AG10803 (cell line): Measurements from ENCODE around the gene OR10A5.
"Not testable (repeated sequence)": the region's sequence is repeated elsewhere in the genome, so short reads cannot be mapped to it uniquely, and the experiment has no call there.

Experiments
- DNase-seq: peaks from one replicate; pipeline ENCODE4 v3.0.0; 2010; ENCODE audit warnings: low read depth
- H3K4me3 ChIP-seq: 2 replicates; pipeline ENCODE4 v1.5.1; 2011; ENCODE audit warnings: mild to moderate bottlenecking, low read length, control low read depth
- CTCF ChIP-seq: conservative IDR thresholded peaks from 2 replicates; pipeline ENCODE4 v1.5.1; 2011; ENCODE audit warnings: mild to moderate bottlenecking, low read length, control low read depth, inconsistent platforms

Gene OR10A5

GRCh38 chr11:6845383-6845782 is at the start of gene OR10A5:
TSS of gene OR10A5 (plus strand) at chr11:6845683. CDS start at chr11:6845683, 0 bp downstream.
- H3K4me3 ChIP-seq = no peak within 1 kb of the TSS
- no peak for TF ChIP-seq CTCF
- DNase-seq = no peak

- no peak within 1 kb of the TSS for H3K4me3 ChIP-seq
- no peak for DNase-seq
- TF ChIP-seq CTCF = no peak
Observed at GRCh38 chr11:6799402-6799801, 46.1 kb upstream of the OR10A5 start, which contains the start of gene OR6A2. TSS of gene OR6A2 (minus strand) at chr11:6799689. CDS start at chr11:6795708, 3,981 bp downstream.

GRCh38 chr11:6801075-6801474 is 44.4 kb upstream of the OR10A5 start:
- not testable (repeated sequence) for DNase-seq, H3K4me3 ChIP-seq

- no peak overlapping the region for H3K4me3 ChIP-seq
- peak; percentile 98 for TF ChIP-seq CTCF
- peak; percentile 38 for DNase-seq
Observed at GRCh38 chr11:6812390-6813005, 33.0 kb upstream of the OR10A5 start.

GRCh38 chr11:6813656-6814055 is 31.8 kb upstream of the OR10A5 start:
- DNase-seq = no peak
- no peak for TF ChIP-seq CTCF
- H3K4me3 ChIP-seq = no peak overlapping the region

- DNase-seq = no peak
- H3K4me3 ChIP-seq = no peak overlapping the region
- no peak for TF ChIP-seq CTCF
Observed at GRCh38 chr11:6817694-6818093, 27.8 kb upstream of the OR10A5 start.

- no peak for DNase-seq
- no peak overlapping the region for H3K4me3 ChIP-seq
- TF ChIP-seq CTCF = no peak
Observed at GRCh38 chr11:6818967-6819366, 26.5 kb upstream of the OR10A5 start.
